K562 (cell line): ENCODE measurements around the gene ABCB6. TPM values are rescaled to one million over a fixed set of nuclear protein-coding genes. Genes with fewer than 3 reads are reported as not detected.

ENCODE experiments used
- ATAC-seq: fragments of 200-7000 bp; cut with Tn5 transposase; 3 replicates; pipeline ENCODE4 v1.9.1; 2020; ENCODE audit warnings: moderate library complexity
- BruUV-seq: library from RNA; stranded (reverse); fragments of 400-500 nt; replicated peaks from 2 replicates; lab custom pipeline; 2021; lab: Mats Ljungman, UMichigan
- CTCF ChIA-PET: fragments of 300-600 bp; formaldehyde crosslinking; extraction: SDS; loops from one replicate; lab custom pipeline; 2021; ENCODE audit warnings: low intra/inter-chr PET ratio; lab: Yijun Ruan, JAX
- POLR2A ChIA-PET: fragments of 300-600, 350-650 bp; sonication (Branson Sonifier 250); formaldehyde crosslinking; extraction: SDS; loops from one replicate; lab custom pipeline; 2021; ENCODE audit warnings: antibody characterized with exemption, inconsistent platforms; lab: Yijun Ruan, JAX
- DNase-seq, 4 experiments: peaks; one replicate each; pipeline versions ENCODE4 v3.0.0 to v3.0.0-alpha.2; 2011 to 2018; ENCODE audit warnings: low spot score in 3 of 4, mixed read lengths in 3 of 4; ENCODE audit errors: extremely low read depth in 1 of 4
- FAIRE-seq: peaks from 2 replicates; lab custom pipeline; 2011; peaks lifted over from hg19 to GRCh38; lab: Jason Lieb, UNC
- H2AFZ ChIP-seq: 2 replicates; pipeline ENCODE4 v1.6.0; 2011; ENCODE audit warnings: low read depth, low read length, control low read depth, inconsistent platforms
- H3K27ac ChIP-seq: fragments of 200-600 bp; 3 replicates; pipeline ENCODE4 v1.8.0; 2011; ENCODE audit warnings: low read depth, mild to moderate bottlenecking, control low read depth, inconsistent platforms, low read length, moderate library complexity, mixed read lengths; ENCODE audit errors: extremely low read depth
- H3K27me3 ChIP-seq, 2 experiments: fragments of 300-600 bp in 1 of 2; 2 replicates in 1 of 2; 3 replicates in 1 of 2; pipeline versions ENCODE4 v1.6.0 to v1.8.0; 2011; ENCODE audit warnings: inconsistent platforms in 2 of 2, low read length in 2 of 2, mild to moderate bottlenecking in 1 of 2, mixed read lengths in 1 of 2, moderate library complexity in 1 of 2; ENCODE audit not compliant: control insufficient read depth in 2 of 2, insufficient read depth in 2 of 2
- H3K36me3 ChIP-seq: fragments of 300-600 bp; 3 replicates; pipeline ENCODE4 v1.8.0; 2011; ENCODE audit warnings: mild to moderate bottlenecking, low read length, inconsistent platforms; ENCODE audit not compliant: control insufficient read depth, insufficient read depth
- H3K4me1 ChIP-seq, 2 experiments: fragments of 200-600 bp in 1 of 2; replicated peaks in 1 of 2; 2 replicates in 1 of 2; 3 replicates in 1 of 2; pipeline versions ENCODE4 v1.5.1 to v1.8.0; 2011; ENCODE audit warnings: inconsistent platforms in 2 of 2, low read length in 2 of 2, mild to moderate bottlenecking in 1 of 2, mixed read lengths in 1 of 2, moderate library complexity in 1 of 2; ENCODE audit not compliant: control insufficient read depth in 2 of 2, insufficient read depth in 2 of 2
- H3K4me2 ChIP-seq: 2 replicates; pipeline ENCODE4 v1.6.1; 2011; ENCODE audit warnings: low read length, control low read depth, inconsistent platforms, mixed read lengths; ENCODE audit not compliant: insufficient read depth
- H3K4me3 ChIP-seq: fragments of 200-600 bp; sonication (generic), shearing (Covaris generic); 2 replicates; pipeline ENCODE4 v1.5.1; 2016; ENCODE audit warnings: control low read depth, inconsistent platforms
- H3K79me2 ChIP-seq: fragments of 200-600 bp; 3 replicates; pipeline ENCODE4 v1.8.0; 2011; ENCODE audit warnings: low read length, inconsistent platforms; ENCODE audit not compliant: control insufficient read depth, insufficient read depth
- H3K9ac ChIP-seq, 2 experiments: 2 replicates each; pipeline versions ENCODE4 v1.6.0 to v1.6.1; 2011; ENCODE audit warnings: low read depth in 2 of 2, low read length in 2 of 2, control low read depth in 1 of 2, inconsistent platforms in 1 of 2, mild to moderate bottlenecking in 1 of 2, mixed read lengths in 1 of 2; ENCODE audit not compliant: insufficient read depth in 1 of 2
- H3K9me1 ChIP-seq: one replicate; pipeline ENCODE4 v1.6.0; 2011; ENCODE audit warnings: inconsistent platforms, mild to moderate bottlenecking, low read length, moderate library complexity; ENCODE audit not compliant: control insufficient read depth, insufficient read depth
- H3K9me3 ChIP-seq: replicated peaks from 2 replicates; pipeline ENCODE4 v1.5.1; 2011; ENCODE audit warnings: low read depth, low read length, inconsistent platforms; ENCODE audit not compliant: control insufficient read depth, insufficient read depth
- H4K20me1 ChIP-seq: replicated peaks from 2 replicates; pipeline ENCODE4 v1.6.1; 2011; ENCODE audit warnings: low read length, inconsistent platforms, mixed read lengths; ENCODE audit not compliant: control insufficient read depth, insufficient read depth
- ATF1 ChIP-seq, 2 experiments: fragments of 450-650 bp in 1 of 2; IDR thresholded peaks; 2 replicates each; pipeline ENCODE4 v1.6.1; 2016; ENCODE audit warnings: missing compliant biosample characterization in 1 of 2, missing genetic modification characterization in 1 of 2
- CREM ChIP-seq: IDR thresholded peaks from 2 replicates; pipeline ENCODE4 v1.6.1; 2014; ENCODE audit warnings: antibody characterized with exemption, low read depth
- FOXA3 ChIP-seq, 2 experiments: fragments of 450-650 bp in 1 of 2; sonication (generic) in 1 of 2; formaldehyde crosslinking; IDR thresholded peaks in 1 of 2; conservative IDR thresholded peaks in 1 of 2; 2 replicates each; pipeline versions ENCODE4 v1.4.0 to v1.8.0; 2020 to 2022; ENCODE audit warnings: mild to moderate bottlenecking in 2 of 2, missing genetic modification reagents in 1 of 2
- MTA3 ChIP-seq: fragments of 450-650 bp; formaldehyde crosslinking; IDR thresholded peaks from 2 replicates; pipeline ENCODE4 v1.6.1; 2017; ENCODE audit warnings: mild to moderate bottlenecking, borderline replicate concordance
- RFX5 ChIP-seq: IDR thresholded peaks from 2 replicates; pipeline ENCODE4 v1.6.1; 2011; ENCODE audit warnings: low read depth, mild to moderate bottlenecking, improper control_type of control experiment, low read length
- YBX1 ChIP-seq: fragments of 450-650 bp; IDR thresholded peaks from 2 replicates; pipeline ENCODE4 v1.7.1; 2016; ENCODE audit warnings: mild to moderate bottlenecking
- ZNF311 ChIP-seq: fragments of 250-450 bp; sonication (Bioruptor Pico); IDR thresholded peaks from 2 replicates; pipeline ENCODE4 v1.4.0; 2020; ENCODE audit warnings: mild to moderate bottlenecking, moderate library complexity
- WGBS: fragments of 100-300 bp; shearing (Covaris generic); methylation state at CpG from one replicate; pipeline ENCODE4 v1.1.6; 2016; ENCODE audit warnings: low coverage, mixed read lengths; ENCODE audit not compliant: insufficient coverage; ENCODE audit errors: missing lambda C conversion rate; 5-methylcytosine and 5-hydroxymethylcytosine counted together
- in situ Hi-C: fragments of 300-500 bp; cut with MboI; formaldehyde crosslinking; loops from 4 replicates; pipeline ENCODE4 v1.15.0; 2018; ENCODE audit warnings: inconsistent platforms, mixed read lengths
- intact Hi-C: fragments of 100-400 bp; cut with micrococcal nuclease; formaldehyde crosslinking; loops from 2 replicates; pipeline ENCODE4 v1.14.2; 2022
- polyA plus RNA-seq, 8 experiments: library from polyadenylated mRNA; depleted of rRNA in 4 of 8; stranded (reverse) in 5 of 8; unstranded in 3 of 8; fragments of >200 nt; fragmentation: Nextera tagmentation in 2 of 8; fragmentation: Illumina TruSeq in 1 of 8; extraction: Ambion mirVana in 2 of 8; extraction: Trizol in 1 of 8; gene quantifications; 2 replicates each; pipeline versions ENCODE4 v1.2.1 to v1.2.3, GENCODE V29; 2011 to 2014; ENCODE audit warnings: inconsistent platforms in 1 of 8, missing spikeins in 1 of 8
- total RNA-seq, 7 experiments: library from RNA; depleted of rRNA in 6 of 7; stranded (reverse); fragments of >200 nt in 6 of 7; fragmentation: Illumina TruSeq in 2 of 7; extraction: Trizol in 2 of 7; gene quantifications; 2 replicates each; pipeline versions ENCODE4 v1.2.1 to v1.2.3, GENCODE V29; 2011 to 2021; ENCODE audit warnings: low replicate concordance in 1 of 7
- TF ChIP-seq, protein P1 (sequence below): fragments of 250-450 bp; sonication (Bioruptor Pico); IDR thresholded peaks from 2 replicates; pipeline ENCODE4 v1.4.0; 2020
- TF ChIP-seq, protein P2 (sequence below), 2 experiments: fragments of 450-650 bp in 1 of 2; sonication (generic) in 1 of 2; formaldehyde crosslinking in 1 of 2; IDR thresholded peaks in 1 of 2; conservative IDR thresholded peaks in 1 of 2; 2 replicates each; pipeline versions ENCODE4 v1.6.1 to v1.8.1; 2016 to 2023; ENCODE audit warnings: mild to moderate bottlenecking in 2 of 2, moderate library complexity in 2 of 2, inconsistent platforms in 1 of 2, missing genetic modification reagents in 1 of 2
- TF ChIP-seq, protein P3 (sequence below): fragments of 250-450 bp; sonication (Bioruptor Pico); IDR thresholded peaks from 2 replicates; pipeline ENCODE4 v1.5.0; 2020; ENCODE audit warnings: mild to moderate bottlenecking, borderline replicate concordance
- TF ChIP-seq, protein P4 (sequence below): fragments of 250-450 bp; sonication (Bioruptor Pico); IDR thresholded peaks from 2 replicates; pipeline ENCODE4 v1.8.0; 2021; ENCODE audit warnings: mild to moderate bottlenecking, moderate library complexity
- TF ChIP-seq, protein P5 (sequence below): fragments of 450-650 bp; conservative IDR thresholded peaks from 2 replicates; pipeline ENCODE4 v1.6.1; 2016; ENCODE audit warnings: missing genetic modification characterization, low read depth, mild to moderate bottlenecking, missing compliant biosample characterization, moderate library complexity

Gene ABCB6
- total and polyA plus RNA-seq, 9 of the 15 experiments (the other 6 are each of a cell fraction or from before 2014, with no cell fraction given), result 3.7 to 29.8 (median 16.8) TPM

DNA sequence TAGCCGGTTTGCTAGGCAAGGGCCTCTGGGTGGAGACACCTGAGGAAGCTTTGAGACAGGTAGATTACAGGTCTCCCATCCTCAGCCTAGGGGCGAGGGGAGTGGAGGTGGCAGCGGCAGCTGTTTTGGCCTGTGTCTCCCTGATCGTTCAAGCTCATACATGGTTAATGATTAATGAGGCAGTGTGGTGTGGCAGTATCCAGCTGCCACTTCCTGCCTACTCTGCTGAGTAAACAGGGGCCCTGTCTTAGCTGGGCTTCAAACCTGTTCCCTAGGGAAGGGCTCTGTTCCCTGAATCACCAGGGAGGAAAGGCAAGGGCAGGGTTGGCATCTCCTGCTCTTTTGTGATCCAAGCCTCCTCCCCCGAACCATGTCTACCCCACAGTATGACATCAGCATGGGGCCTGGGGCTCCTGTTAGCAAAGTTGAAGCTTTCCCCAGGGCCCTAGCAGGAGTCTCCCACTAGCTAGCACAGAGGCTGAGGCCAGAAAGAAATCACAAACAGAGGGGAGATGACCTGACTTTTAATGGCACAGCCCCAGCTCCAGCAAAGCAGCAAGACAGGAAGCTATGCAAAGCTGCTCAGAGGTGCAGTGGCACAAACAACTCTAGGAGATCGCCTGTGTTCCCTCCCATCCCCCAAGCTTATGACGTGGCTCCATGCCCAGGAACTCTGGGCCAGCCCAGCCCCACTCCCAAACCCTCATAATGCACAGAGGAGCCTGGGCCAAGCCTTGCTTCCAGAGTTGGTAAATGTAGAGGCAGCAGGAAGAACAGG lies 30.6 kb upstream of the ABCB6 start:
- TF ChIP-seq YBX1 (no peak), ATF1 (CRISPR knock-in tag; IDR thresholded peaks at IDR 0.05) (no peak), ATF1 (tag; IDR thresholded peaks at IDR 0.05) (peak; percentile 47), RFX5 (no peak), ZNF311 (no peak), FOXA3 (CRISPR knock-in tag; conservative IDR thresholded peaks at IDR 0.05 in 1 of 2, IDR thresholded peaks at IDR 0.05 in 1 of 2) (0 out of 4 replicates have a peak, but pooled peaks of 1 of the 2 experiments have one; percentile 8), MTA3 (0 out of 2 replicates have a peak, but pooled peaks have one; percentile 12), CREM (peak; percentile 64; the same call in 1 of the 2 replicates)
- TF ChIP-seq, protein P1, sequence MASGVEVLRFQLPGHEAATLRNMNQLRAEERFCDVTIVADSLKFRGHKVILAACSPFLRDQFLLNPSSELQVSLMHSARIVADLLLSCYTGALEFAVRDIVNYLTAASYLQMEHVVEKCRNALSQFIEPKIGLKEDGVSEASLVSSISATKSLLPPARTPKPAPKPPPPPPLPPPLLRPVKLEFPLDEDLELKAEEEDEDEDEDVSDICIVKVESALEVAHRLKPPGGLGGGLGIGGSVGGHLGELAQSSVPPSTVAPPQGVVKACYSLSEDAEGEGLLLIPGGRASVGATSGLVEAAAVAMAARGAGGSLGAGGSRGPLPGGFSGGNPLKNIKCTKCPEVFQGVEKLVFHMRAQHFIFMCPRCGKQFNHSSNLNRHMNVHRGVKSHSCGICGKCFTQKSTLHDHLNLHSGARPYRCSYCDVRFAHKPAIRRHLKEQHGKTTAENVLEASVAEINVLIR (CRISPR knock-in tag), result no peak
- TF ChIP-seq, protein P2, sequence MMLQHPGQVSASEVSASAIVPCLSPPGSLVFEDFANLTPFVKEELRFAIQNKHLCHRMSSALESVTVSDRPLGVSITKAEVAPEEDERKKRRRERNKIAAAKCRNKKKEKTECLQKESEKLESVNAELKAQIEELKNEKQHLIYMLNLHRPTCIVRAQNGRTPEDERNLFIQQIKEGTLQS (IDR thresholded peaks at IDR 0.05), result peak; percentile 42; the same call in 1 of the 2 replicates
- TF ChIP-seq, protein P2 (CRISPR knock-in tag; conservative IDR thresholded peaks at IDR 0.05), result no peak
- TF ChIP-seq, protein P3, sequence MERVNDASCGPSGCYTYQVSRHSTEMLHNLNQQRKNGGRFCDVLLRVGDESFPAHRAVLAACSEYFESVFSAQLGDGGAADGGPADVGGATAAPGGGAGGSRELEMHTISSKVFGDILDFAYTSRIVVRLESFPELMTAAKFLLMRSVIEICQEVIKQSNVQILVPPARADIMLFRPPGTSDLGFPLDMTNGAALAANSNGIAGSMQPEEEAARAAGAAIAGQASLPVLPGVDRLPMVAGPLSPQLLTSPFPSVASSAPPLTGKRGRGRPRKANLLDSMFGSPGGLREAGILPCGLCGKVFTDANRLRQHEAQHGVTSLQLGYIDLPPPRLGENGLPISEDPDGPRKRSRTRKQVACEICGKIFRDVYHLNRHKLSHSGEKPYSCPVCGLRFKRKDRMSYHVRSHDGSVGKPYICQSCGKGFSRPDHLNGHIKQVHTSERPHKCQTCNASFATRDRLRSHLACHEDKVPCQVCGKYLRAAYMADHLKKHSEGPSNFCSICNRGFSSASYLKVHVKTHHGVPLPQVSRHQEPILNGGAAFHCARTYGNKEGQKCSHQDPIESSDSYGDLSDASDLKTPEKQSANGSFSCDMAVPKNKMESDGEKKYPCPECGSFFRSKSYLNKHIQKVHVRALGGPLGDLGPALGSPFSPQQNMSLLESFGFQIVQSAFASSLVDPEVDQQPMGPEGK (CRISPR knock-in tag), result no peak
- TF ChIP-seq, protein P4, sequence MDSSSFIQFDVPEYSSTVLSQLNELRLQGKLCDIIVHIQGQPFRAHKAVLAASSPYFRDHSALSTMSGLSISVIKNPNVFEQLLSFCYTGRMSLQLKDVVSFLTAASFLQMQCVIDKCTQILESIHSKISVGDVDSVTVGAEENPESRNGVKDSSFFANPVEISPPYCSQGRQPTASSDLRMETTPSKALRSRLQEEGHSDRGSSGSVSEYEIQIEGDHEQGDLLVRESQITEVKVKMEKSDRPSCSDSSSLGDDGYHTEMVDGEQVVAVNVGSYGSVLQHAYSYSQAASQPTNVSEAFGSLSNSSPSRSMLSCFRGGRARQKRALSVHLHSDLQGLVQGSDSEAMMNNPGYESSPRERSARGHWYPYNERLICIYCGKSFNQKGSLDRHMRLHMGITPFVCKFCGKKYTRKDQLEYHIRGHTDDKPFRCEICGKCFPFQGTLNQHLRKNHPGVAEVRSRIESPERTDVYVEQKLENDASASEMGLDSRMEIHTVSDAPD (CRISPR knock-in tag), result no peak
- TF ChIP-seq, protein P5, sequence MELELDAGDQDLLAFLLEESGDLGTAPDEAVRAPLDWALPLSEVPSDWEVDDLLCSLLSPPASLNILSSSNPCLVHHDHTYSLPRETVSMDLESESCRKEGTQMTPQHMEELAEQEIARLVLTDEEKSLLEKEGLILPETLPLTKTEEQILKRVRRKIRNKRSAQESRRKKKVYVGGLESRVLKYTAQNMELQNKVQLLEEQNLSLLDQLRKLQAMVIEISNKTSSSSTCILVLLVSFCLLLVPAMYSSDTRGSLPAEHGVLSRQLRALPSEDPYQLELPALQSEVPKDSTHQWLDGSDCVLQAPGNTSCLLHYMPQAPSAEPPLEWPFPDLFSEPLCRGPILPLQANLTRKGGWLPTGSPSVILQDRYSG (tag), result no peak
- intact Hi-C loops, result no loop called here
- H2AFZ ChIP-seq, result no peak overlapping the region
- in situ Hi-C loops, result no loop called here
- CTCF ChIA-PET, result no interaction called here
- H3K27me3 ChIP-seq, result 0 out of 5 replicates have a peak, but pooled peaks cover 0 to 2% of the 10 kb centered on the region in 2 experiments
- no peak for ATAC-seq
- peak overlapping the region in 1 of 2 experiments; percentile 77; a peak in 2 of 4 replicates for H3K9ac ChIP-seq
- peak overlapping the region; percentile 31; the same call in 1 of the 3 replicates for H3K27ac ChIP-seq
- H3K9me1 ChIP-seq, result no peaks in the 10 kb centered on the region
- H3K36me3 ChIP-seq, result peaks cover 57% of the 10 kb centered on the region
- WGBS, result 64% methylated on average over 4 of the region's 7 CpGs
- H3K4me2 ChIP-seq, result peak overlapping the region; percentile 33
- H3K4me1 ChIP-seq, result peaks cover 31 to 60% of the 10 kb centered on the region in 2 experiments; a peak in 4 of 5 replicates
- BruUV-seq, result no TSS peak
- no peaks in the 10 kb centered on the region for H3K9me3 ChIP-seq
- no peak overlapping the region for H3K4me3 ChIP-seq
- DNase-seq, result peak in 1 of 4 experiments; percentile 19
- FAIRE-seq, result peak; percentile 40
- POLR2A ChIA-PET, result interaction anchor here (0.5 to 3.4 kb wide), 11 partner anchors 9 to 181 kb away, joined by 3 to 22 read pairs (median 4); partner anchors contain the start of genes ABCB6, ANKZF1, ATG9A and DNAJB2
- H4K20me1 ChIP-seq, result 0 out of 2 replicates have a peak, but pooled peaks cover 3% of the 10 kb centered on the region
- peaks cover 40% of the 10 kb centered on the region for H3K79me2 ChIP-seq
